Posterior vena cava (tissue), 2 donors: Measurements from ENCODE around the gene MATN4. TPM values are rescaled to one million over a fixed set of nuclear protein-coding genes. Genes with fewer than 3 reads are reported as not detected.
A peak's percentile ranks its signal among the peaks of the same experiment; 100 is the strongest.

ENCODE experiments used
- DNase-seq: peaks from one replicate; pipeline ENCODE4 v3.0.0-alpha.2; 2020; ENCODE audit warnings: low spot score
- intact Hi-C, 2 donors: fragments of 100-400 bp; cut with DNase I; formaldehyde crosslinking; loops; one replicate each; pipeline versions ENCODE4 v1.14.1 to v1.14.2; 2022 to 2023
- total RNA-seq, 2 donors: library from RNA; stranded (reverse); fragmentation: NEBNext Ultra II Directional; extraction: Animal tissue kit (Norgen Biotek cat#: 25700); gene quantifications; one replicate each; pipeline ENCODE4 v1.2.1, GENCODE V29; 2021
- donor health status: DM: yes; HTN: yes; CAD: no.
- donor health status: DM: yes; HTN: yes; CAD: no.

The MATN4 gene
- total RNA-seq, 2 donors from 2014 or later: 0.29 to 0.56 TPM

- intact Hi-C loops: loop anchor here (5.0 to 10.0 kb wide), 4 partner anchors 53 to 543 kb away; no protein-coding TSS in a partner anchor
- DNase-seq: no peak
Measured at GRCh38 chr20:45318948-45319347, 10.8 kb upstream of the MATN4 start.

- no peak for DNase-seq
- intact Hi-C loops: loop anchor here (5.0 to 10.0 kb wide), 4 partner anchors 54 to 544 kb away; no protein-coding TSS in a partner anchor
Measured at GRCh38 chr20:45318386-45318939, 10.4 kb upstream of the MATN4 start.

- no peak for DNase-seq
- intact Hi-C loops: loop anchor here (5.0 to 10.0 kb wide), 4 partner anchors 54 to 544 kb away; no protein-coding TSS in a partner anchor
Measured at GRCh38 chr20:45317826-45318225, 9.7 kb upstream of the MATN4 start.

GRCh38 chr20:45316150-45317080 is 8.3 kb upstream of the MATN4 start:
- intact Hi-C loops: loop anchor here (5.0 to 10.0 kb wide), 4 partner anchors 56 to 546 kb away; no protein-coding TSS in a partner anchor
- DNase-seq: no peak

GRCh38 chr20:45315672-45316071 is 7.6 kb upstream of the MATN4 start:
- intact Hi-C loops: loop anchor here (5.0 to 10.0 kb wide), 4 partner anchors 57 to 547 kb away; no protein-coding TSS in a partner anchor
- DNase-seq: no peak

- intact Hi-C loops: loop anchor here in 1 of 2 donors (5.0 to 10.0 kb wide), 2 partner anchors 141 to 458 kb away; no protein-coding TSS in a partner anchor
- no peak for DNase-seq
Measured at GRCh38 chr20:45313943-45314342, 5.8 kb upstream of the MATN4 start.

GRCh38 chr20:45313065-45313695 is 5.1 kb upstream of the MATN4 start:
- intact Hi-C loops: loop anchor here in 1 of 2 donors (5.0 to 10.0 kb wide), 2 partner anchors 142 to 459 kb away; no protein-coding TSS in a partner anchor
- DNase-seq: no peak

GRCh38 chr20:45312241-45312640 is 4.1 kb upstream of the MATN4 start:
- DNase-seq: no peak
- intact Hi-C loops: loop anchor here in 1 of 2 donors (1.0 to 10.0 kb wide), 3 partner anchors 33 to 460 kb away; no protein-coding TSS in a partner anchor

GRCh38 chr20:45311589-45312211 is 3.6 kb upstream of the MATN4 start:
- DNase-seq: peak; percentile 89
- intact Hi-C loops: loop anchor here in 1 of 2 donors (1.0 to 10.0 kb wide), 3 partner anchors 32 to 461 kb away; no protein-coding TSS in a partner anchor

GRCh38 chr20:45309075-45309474 is 976 bp upstream of the MATN4 start:
- DNase-seq: no peak
- intact Hi-C loops: no loop called here

GRCh38 chr20:45307076-45307640 is 941 bp downstream of the MATN4 start:
- DNase-seq: no peak
- intact Hi-C loops: no loop called here

GRCh38 chr20:45306431-45306982 is 1.6 kb downstream of the MATN4 start, which contains the start of gene RBPJL:
TSS of gene RBPJL (plus strand) at chr20:45306840. CDS start at chr20:45306923, 83 bp downstream.
- intact Hi-C loops: no loop called here
- DNase-seq: no peak

- DNase-seq: no peak
- intact Hi-C loops: no loop called here
Measured at GRCh38 chr20:45305262-45305661, 2.8 kb downstream of the MATN4 start.

- DNase-seq: no peak
- intact Hi-C loops: no loop called here
Measured at GRCh38 chr20:45304464-45304999, 3.6 kb downstream of the MATN4 start.

GRCh38 chr20:45303586-45304463 is 4.3 kb downstream of the MATN4 start:
- intact Hi-C loops: no loop called here

GRCh38 chr20:45301824-45302271 is 6.3 kb downstream of the MATN4 start:
- intact Hi-C loops: no loop called here
- DNase-seq: no peak

More at GRCh38 chr20:45303586-45304463, 4.3 kb downstream of the MATN4 start:
- no peak for DNase-seq

GRCh38 chr20:45300961-45301360 is 7.1 kb downstream of the MATN4 start:
- no peak for DNase-seq

More at GRCh38 chr20:45300961-45301360, 7.1 kb downstream of the MATN4 start:
- intact Hi-C loops: no loop called here
